GM20431 (cell line): ENCODE results near the gene ITGA4.
"Not testable (repeated sequence)": the region's sequence is repeated elsewhere in the genome, so short reads cannot be mapped to it uniquely, and the experiment has no call there.

Experiments
- in situ Hi-C: fragments of 300-500 bp; cut with MseI, MboI; formaldehyde crosslinking; loops from one replicate; pipeline ENCODE4 v1.15.0; 2020; ENCODE audit warnings: low sequenced_read_pairs; ENCODE audit not compliant: unreplicated experiment

ITGA4 gene

DNA sequence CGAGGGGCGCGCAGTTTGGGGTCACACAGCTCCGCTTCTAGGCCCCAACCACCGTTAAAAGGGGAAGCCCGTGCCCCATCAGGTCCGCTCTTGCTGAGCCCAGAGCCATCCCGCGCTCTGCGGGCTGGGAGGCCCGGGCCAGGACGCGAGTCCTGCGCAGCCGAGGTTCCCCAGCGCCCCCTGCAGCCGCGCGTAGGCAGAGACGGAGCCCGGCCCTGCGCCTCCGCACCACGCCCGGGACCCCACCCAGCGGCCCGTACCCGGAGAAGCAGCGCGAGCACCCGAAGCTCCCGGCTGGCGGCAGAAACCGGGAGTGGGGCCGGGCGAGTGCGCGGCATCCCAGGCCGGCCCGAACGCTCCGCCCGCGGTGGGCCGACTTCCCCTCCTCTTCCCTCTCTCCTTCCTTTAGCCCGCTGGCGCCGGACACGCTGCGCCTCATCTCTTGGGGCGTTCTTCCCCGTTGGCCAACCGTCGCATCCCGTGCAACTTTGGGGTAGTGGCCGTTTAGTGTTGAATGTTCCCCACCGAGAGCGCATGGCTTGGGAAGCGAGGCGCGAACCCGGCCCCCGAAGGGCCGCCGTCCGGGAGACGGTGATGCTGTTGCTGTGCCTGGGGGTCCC, at the start of gene ITGA4:
TSS of gene ITGA4 (plus strand) at position 266 of the 620 bp plus-strand sequence. CDS start at position 535, 269 bp downstream.
- in situ Hi-C loops, result loop anchor here (25.0 kb wide), 1 partner anchor 345 kb away; no protein-coding TSS in a partner anchor

- in situ Hi-C loops, result no loop called here
Observed at GRCh38 chr2:181408861-181409260, 48.3 kb upstream of the ITGA4 start.

- in situ Hi-C loops, result no loop called here
Observed at GRCh38 chr2:181411105-181411849, 45.9 kb upstream of the ITGA4 start.

DNA sequence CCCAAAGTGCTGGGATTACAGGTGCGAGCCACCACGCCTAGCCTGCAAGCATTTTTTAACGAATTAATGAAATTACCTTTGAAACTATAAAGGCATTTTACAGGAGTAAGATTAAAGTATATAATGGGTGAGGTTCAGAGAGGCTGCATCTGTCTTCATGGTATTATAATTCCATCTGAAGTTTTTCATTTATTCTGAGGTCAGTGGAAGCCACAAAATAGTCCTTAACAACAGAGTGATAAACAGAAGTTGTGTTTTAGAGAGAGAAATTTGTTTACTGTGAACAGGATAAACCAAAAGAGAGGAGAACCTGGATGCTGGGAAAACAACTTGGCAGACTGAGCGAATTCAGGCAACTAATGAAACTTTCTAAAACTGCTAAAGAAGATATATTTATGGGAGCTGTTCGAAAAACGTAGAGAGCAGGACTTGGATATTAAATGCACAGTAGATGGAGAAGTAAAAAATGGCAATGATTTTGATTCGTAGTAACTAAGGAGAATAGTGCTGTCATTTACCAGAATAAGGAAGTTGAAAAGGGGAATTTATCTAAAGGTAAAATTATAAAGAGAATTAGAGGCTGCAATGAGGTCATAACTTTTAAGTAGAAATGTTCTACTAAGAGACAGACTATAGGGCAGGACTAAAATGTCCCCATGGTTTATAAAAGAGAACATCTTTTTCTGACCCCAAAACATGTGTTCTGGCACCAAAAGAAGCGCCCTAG, 37.9 kb upstream of the ITGA4 start:
- in situ Hi-C loops, result no loop called here

GRCh38 chr2:181420259-181421130, 36.7 kb upstream of the ITGA4 start:
- in situ Hi-C loops, result no loop called here

DNA sequence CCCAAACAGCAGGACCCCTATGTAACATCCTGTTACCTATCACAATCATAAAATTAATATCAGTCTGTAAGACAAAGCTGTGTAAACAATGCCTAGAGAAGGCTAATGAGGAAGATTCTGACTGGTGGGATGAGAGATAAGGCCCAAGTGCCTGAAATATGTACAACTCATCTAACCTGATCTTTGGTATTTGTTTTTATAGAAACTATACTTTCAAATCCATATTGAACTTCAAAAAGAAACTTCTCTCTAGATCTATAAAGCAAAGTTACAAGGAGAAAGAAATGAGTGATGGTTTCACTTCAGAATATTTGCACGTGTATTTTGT, 36.1 kb upstream of the ITGA4 start:
- in situ Hi-C loops, result no loop called here

DNA sequence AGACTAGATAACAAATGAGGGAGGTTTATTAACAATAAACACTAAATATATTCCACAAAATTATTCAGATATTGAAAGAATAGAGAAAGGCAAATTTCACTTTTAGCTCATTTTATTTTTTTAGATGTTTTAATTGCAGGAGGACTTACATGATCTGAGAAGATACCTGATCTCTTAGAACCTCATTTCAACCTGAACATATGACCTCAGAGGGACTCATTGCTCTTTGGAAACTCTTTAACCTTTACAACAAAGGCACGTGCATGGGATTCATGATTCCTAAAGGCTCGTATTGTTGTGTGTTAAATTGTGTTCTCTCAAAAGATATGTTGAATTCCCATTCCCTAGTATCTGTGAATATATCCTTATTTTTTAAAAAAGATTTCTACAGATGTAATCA, 35.7 kb upstream of the ITGA4 start:
- in situ Hi-C loops, result no loop called here

DNA sequence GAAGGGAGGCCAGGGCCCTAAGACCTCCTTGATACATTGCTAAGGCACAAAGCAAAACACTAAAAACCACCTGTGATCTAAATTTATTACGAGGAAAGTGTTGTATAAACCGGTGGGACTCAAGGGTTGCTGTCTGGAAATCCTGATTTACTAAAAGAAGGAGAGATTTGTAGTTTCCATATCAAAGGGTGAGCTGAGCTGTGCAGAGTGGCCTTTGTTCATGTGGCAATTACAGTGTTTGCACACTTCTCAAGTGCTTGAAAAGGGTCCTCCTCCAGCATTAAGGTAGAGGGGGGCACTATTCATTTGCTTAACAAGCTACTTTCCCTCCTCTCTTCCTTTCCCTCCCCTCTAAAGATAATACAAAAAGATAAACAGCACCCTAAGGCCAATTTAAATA, 30.5 kb upstream of the ITGA4 start:
- in situ Hi-C loops, result no loop called here

- in situ Hi-C loops, result no loop called here
Observed at GRCh38 chr2:181430406-181431118, 26.6 kb upstream of the ITGA4 start.

- in situ Hi-C loops, result no loop called here
Observed at GRCh38 chr2:181431674-181432073, 25.5 kb upstream of the ITGA4 start.

- in situ Hi-C loops, result no loop called here
Observed at GRCh38 chr2:181438261-181438660, 18.9 kb upstream of the ITGA4 start.

DNA sequence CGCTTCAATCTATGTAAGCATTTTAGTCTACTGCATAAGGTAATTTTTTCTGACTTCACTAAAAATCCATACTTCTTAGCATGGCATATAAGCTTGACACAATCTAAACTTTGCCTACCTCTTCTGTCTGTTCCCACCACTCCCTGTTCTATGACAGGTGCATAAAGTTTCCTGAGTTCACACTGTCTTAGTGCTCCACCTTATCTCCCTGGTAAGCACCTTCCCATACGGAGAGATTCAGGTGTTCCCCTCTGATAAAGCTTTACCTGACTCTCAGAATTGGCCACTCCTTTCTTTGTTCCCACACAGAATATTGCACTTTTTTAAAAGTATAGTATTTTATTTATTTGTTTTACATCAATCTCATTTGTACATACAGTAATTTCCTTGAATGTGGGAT, 16.8 kb upstream of the ITGA4 start:
- in situ Hi-C loops, result no loop called here

GRCh38 chr2:181440919-181441318, 16.3 kb upstream of the ITGA4 start:
- in situ Hi-C loops, result no loop called here

GRCh38 chr2:181441670-181442069, 15.5 kb upstream of the ITGA4 start:
- in situ Hi-C loops, result no loop called here

- in situ Hi-C loops, result no loop called here
Observed at GRCh38 chr2:181444654-181445053, 12.5 kb upstream of the ITGA4 start.

- in situ Hi-C loops, result no loop called here
Observed at GRCh38 chr2:181446985-181447384, 10.2 kb upstream of the ITGA4 start.

- in situ Hi-C loops, result not testable (repeated sequence)
Observed at GRCh38 chr2:181449278-181449677, 7.9 kb upstream of the ITGA4 start.

GRCh38 chr2:181454686-181455450, 2.3 kb upstream of the ITGA4 start:
- in situ Hi-C loops, result loop anchor here (25.0 kb wide), 1 partner anchor 343 kb away; no protein-coding TSS in a partner anchor

DNA sequence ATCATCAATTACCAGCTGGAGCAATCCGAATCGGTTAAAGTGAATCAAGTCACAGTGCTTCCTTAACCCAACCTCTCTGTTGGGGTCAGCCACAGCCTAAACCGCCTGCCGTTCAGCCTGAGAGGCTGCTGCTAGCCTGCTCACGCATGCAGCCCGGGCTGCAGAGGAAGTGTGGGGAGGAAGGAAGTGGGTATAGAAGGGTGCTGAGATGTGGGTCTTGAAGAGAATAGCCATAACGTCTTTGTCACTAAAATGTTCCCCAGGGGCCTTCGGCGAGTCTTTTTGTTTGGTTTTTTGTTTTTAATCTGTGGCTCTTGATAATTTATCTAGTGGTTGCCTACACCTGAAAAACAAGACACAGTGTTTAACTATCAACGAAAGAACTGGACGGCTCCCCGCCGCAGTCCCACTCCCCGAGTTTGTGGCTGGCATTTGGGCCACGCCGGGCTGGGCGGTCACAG, 496 bp upstream of the ITGA4 start:
- in situ Hi-C loops, result loop anchor here (25.0 kb wide), 1 partner anchor 344 kb away; no protein-coding TSS in a partner anchor
